Measurements from ENCODE around the gene DDHD1.

DDHD1 gene

DNA sequence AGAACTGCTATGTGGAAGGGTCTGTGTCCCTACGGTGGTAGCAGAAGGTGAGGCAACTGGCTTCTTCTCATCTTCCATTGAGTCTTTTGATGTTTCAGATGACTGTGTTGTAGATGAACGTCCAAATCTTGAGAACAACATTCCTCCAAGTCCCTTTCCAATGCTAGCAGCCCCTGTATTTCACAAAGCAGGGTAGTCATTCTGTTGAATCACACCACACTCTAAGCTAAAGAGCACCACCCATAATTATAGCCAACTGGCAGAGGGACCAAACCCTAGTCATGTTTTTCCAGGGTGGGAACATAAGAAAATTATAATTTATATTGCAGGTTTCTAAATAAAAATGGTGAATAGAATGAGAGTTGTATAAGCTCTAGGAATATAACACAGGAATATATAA, 98.7 kb downstream of the DDHD1 start:
- Histone ChIP-seq H3K9me3 (ENCODE audit: insufficient read depth, low read length) (no peaks in the 10 kb centered on the region), H3K9ac (ENCODE audit: low read length) (no peak overlapping the region), H3K4me3 (ENCODE audit: low read length) (no peak overlapping the region), H3K4me1 (ENCODE audit: low read length) (peaks cover 11% of the 10 kb centered on the region), H3K4me2 (ENCODE audit: low read length) (no peak overlapping the region), H3K27me3 (ENCODE audit: low read depth, low read length) (no peaks in the 10 kb centered on the region), H4K20me1 (ENCODE audit: insufficient read depth, low read length) (no peaks in the 10 kb centered on the region), H2AFZ (ENCODE audit: low read depth, low read length) (no peak overlapping the region), H3K36me3 (replicated peaks; ENCODE audit: low read depth, low read length) (peaks cover 17% of the 10 kb centered on the region), H3K27ac (ENCODE audit: low read length) (no peak overlapping the region), H3K79me2 (ENCODE audit: low read length) (no peaks in the 10 kb centered on the region)
- no peak for TF ChIP-seq CTCF (IDR thresholded peaks at IDR 0.05; ENCODE audit: low read depth, low read length)
- TF ChIP-seq EZH2phosphoT487 (IDR thresholded peaks at IDR 0.05; ENCODE audit: low read depth): no peak

DNA sequence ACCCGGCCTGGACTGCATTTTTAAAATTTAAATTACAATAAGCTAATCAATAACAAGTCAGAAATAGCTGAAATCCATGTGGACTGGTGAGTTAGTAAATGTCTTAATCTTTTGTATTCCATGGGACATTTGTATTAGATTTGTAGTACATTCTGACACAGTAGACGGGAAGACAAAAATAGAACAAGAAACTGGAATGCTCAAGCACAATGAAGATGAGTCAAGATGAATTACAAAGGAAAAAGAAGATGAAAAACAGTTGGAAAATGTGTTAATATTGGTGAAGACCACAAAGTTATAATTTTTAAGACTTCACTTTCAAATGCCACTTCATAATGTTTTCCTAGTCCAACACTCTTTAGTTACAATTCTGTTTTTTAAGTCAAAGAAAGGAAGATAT, 104.5 kb downstream of the DDHD1 start:
- Histone ChIP-seq H3K27ac (ENCODE audit: low read length) (no peak overlapping the region), H3K4me1 (ENCODE audit: low read length) (no peaks in the 10 kb centered on the region), H3K79me2 (ENCODE audit: low read length) (no peaks in the 10 kb centered on the region), H3K27me3 (ENCODE audit: low read depth, low read length) (no peaks in the 10 kb centered on the region), H3K4me3 (ENCODE audit: low read length) (no peak overlapping the region), H3K4me2 (ENCODE audit: low read length) (no peak overlapping the region), H3K36me3 (replicated peaks; ENCODE audit: low read depth, low read length) (peaks cover 26% of the 10 kb centered on the region), H2AFZ (ENCODE audit: low read depth, low read length) (no peak overlapping the region), H3K9ac (ENCODE audit: low read length) (no peak overlapping the region), H4K20me1 (ENCODE audit: insufficient read depth, low read length) (no peaks in the 10 kb centered on the region), H3K9me3 (ENCODE audit: insufficient read depth, low read length) (no peaks in the 10 kb centered on the region)
- TF ChIP-seq EZH2phosphoT487 (IDR thresholded peaks at IDR 0.05; ENCODE audit: low read depth): no peak
- TF ChIP-seq CTCF (IDR thresholded peaks at IDR 0.05; ENCODE audit: low read depth, low read length): no peak

DNA sequence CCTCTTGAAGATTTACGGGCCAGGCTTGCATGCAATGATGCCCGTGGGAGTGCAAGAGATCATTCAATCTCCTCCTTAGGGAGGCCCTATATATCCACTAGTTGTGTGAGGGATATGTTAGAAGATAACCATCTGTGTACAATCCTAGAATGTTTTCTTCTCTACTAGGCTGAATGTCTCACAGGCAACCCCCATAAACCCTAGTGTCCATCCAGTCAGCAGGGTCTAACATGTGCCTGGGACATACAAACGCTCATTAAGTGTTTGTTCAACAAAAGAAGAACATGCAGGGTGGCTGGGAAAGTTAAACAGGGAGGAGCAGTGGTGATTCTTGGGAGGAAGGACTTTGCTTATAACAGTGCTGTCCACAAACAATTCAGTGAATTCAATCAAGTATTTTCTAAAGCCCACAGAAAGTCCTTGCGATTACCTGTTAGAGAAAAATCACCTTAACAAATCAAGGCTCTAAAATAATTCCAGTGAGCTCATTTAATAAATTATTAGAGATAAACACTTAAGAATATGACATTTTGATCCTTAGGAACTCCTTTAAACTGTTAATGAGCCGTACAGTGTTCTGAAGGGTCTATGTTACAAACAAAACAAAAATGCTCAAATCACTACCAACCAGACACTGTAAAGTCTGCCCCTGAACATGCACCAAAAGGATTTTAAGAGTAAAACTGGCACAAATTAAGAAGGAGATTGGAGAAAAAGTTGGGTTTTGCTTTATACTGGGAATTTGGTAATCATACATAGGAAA, 105.6 kb downstream of the DDHD1 start:
- Histone ChIP-seq H3K9me3 (ENCODE audit: insufficient read depth, low read length) (no peaks in the 10 kb centered on the region), H4K20me1 (ENCODE audit: insufficient read depth, low read length) (no peaks in the 10 kb centered on the region), H3K79me2 (ENCODE audit: low read length) (no peaks in the 10 kb centered on the region), H3K27ac (ENCODE audit: low read length) (no peak overlapping the region), H3K27me3 (ENCODE audit: low read depth, low read length) (no peaks in the 10 kb centered on the region), H2AFZ (ENCODE audit: low read depth, low read length) (no peak overlapping the region), H3K4me2 (ENCODE audit: low read length) (no peak overlapping the region), H3K9ac (ENCODE audit: low read length) (no peak overlapping the region), H3K4me3 (ENCODE audit: low read length) (no peak overlapping the region), H3K4me1 (ENCODE audit: low read length) (no peaks in the 10 kb centered on the region), H3K36me3 (replicated peaks; ENCODE audit: low read depth, low read length) (peaks cover 33% of the 10 kb centered on the region)
- TF ChIP-seq CTCF (IDR thresholded peaks at IDR 0.05; ENCODE audit: low read depth, low read length) (no peak), EZH2phosphoT487 (IDR thresholded peaks at IDR 0.05; ENCODE audit: low read depth) (no peak)

DNA sequence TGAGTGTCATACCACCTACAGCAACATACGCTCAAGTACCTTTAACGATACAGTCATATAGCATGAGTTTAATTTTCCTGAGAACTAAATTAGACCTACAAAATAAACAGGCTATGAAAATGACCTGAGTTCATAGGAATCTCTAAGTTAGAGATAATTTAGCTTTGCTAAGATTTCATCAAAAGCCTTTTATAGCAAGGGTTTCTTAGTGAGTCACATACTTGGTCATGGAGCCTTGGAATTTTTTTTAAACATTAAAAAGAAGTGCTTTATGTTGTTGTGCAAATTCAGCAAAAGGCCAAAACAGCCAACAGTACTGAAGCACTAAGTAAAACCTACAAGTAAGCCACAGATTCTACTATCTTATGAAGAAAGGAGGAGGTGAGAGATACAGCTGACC, 108.6 kb downstream of the DDHD1 start:
- H3K27ac ChIP-seq (ENCODE audit: low read length): no peak overlapping the region
- no peak for TF ChIP-seq CTCF (IDR thresholded peaks at IDR 0.05; ENCODE audit: low read depth, low read length)
- no peak for TF ChIP-seq EZH2phosphoT487 (IDR thresholded peaks at IDR 0.05; ENCODE audit: low read depth)

More for the DNA sequence above, 108.6 kb downstream of the DDHD1 start:
- Histone ChIP-seq H3K4me1 (ENCODE audit: low read length) (no peaks in the 10 kb centered on the region), H3K4me2 (ENCODE audit: low read length) (no peak overlapping the region), H4K20me1 (ENCODE audit: insufficient read depth, low read length) (no peaks in the 10 kb centered on the region), H3K9ac (ENCODE audit: low read length) (no peak overlapping the region), H3K79me2 (ENCODE audit: low read length) (no peaks in the 10 kb centered on the region), H3K4me3 (ENCODE audit: low read length) (no peak overlapping the region), H3K27me3 (ENCODE audit: low read depth, low read length) (no peaks in the 10 kb centered on the region), H3K9me3 (ENCODE audit: insufficient read depth, low read length) (no peaks in the 10 kb centered on the region), H2AFZ (ENCODE audit: low read depth, low read length) (no peak overlapping the region), H3K36me3 (replicated peaks; ENCODE audit: low read depth, low read length) (peaks cover 43% of the 10 kb centered on the region)

Measured in OCI-LY3 (cell line).